ENCODE data around the gene ADIG.
A peak's percentile ranks its signal among the peaks of the same experiment; 100 is the strongest.

ADIG gene

DNA sequence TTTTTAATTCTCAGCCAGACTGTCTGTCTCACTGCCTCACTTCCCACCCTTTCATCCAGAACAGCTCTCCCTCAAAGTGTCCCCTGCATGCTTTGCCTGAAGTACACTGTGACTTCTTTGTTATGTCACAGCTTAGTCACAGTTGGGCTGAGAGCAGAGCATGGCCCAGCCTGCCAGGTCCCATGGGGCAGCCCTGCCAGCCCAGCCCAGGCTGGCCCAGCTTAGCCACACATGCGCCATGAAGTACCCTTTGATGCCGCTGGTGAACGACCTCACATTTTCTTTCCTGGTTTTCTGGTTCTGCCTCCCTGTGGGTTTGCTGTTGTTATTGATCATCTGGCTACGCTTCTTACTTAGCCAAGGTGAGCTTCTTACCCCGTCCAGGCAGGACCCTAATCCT is at the start of gene ADIG:
ADIG (plus strand) TSS at position 185 of the 400 bp plus-strand sequence; CDS start at position 239, 54 bp downstream.
- DNase-seq (ENCODE audit: low read depth) = no peak

- DNase-seq (ENCODE audit: low read depth) = no peak
Measured at GRCh38 chr20:38534756-38535155, 46.2 kb upstream of the ADIG start.

DNA sequence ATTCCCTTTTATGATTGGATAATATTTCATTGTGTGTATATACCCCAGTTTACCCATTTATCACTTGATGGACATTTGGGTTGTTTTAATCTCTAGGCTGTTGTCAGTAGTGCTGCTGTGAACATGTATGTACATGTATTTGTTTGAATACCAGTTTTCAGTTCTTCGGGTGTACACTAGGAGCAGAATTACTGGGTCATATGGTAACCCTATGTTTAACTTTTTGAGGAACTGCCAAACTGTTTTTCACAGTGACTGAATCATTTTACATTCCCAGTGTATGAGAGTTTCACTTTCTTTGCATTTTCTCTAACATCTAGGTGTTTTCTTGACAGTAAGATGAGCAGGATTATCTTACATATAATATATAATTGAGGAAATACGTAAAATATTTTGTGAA is 44.7 kb upstream of the ADIG start:
- DNase-seq (ENCODE audit: low read depth) = no peak

GRCh38 chr20:38537176-38537575 is 43.8 kb upstream of the ADIG start:
- DNase-seq (ENCODE audit: low read depth) = no peak

DNA sequence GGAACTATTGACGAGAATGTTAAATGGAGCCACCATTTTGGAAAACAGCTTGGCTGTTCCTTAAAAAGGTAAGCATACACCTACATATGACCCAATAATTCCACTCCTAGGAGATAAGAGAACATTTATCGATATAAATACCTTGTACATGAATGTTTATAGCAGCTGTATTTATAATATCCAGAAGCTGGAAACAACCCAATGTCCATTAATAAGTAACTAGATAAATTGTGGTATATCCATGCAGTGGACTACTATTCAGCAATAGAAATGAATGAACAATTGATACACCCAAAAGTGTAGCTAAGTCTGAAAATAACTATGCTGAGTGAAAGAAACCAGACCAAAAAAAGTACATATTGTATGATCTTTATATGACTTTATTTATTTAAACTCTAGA is 42.2 kb upstream of the ADIG start:
- no peak for DNase-seq (ENCODE audit: low read depth)

- DNase-seq (ENCODE audit: low read depth) = peak; percentile 36
Measured at GRCh38 chr20:38543014-38543906, 37.7 kb upstream of the ADIG start.

DNA sequence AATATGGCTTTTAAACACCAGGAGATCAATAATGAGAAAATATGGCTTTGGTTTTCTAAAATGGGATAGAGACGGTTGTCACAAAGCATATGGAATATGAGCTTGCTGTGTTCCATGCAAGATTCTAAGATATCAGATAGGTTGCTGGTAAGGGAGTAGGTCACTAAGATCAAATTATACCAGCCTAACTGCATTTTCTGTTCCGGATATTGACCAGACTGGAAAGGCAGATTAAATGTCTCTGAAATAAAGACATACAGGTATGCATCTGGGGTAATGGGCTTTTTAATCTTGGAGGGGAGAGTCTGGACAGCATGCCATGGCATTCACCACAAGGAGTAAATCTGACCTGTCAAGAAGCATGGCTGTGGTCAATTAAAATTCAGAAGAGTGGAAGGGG is 35.2 kb upstream of the ADIG start:
- no peak for DNase-seq (ENCODE audit: low read depth)

GRCh38 chr20:38547288-38548085 is 33.5 kb upstream of the ADIG start:
- no peak for DNase-seq (ENCODE audit: low read depth)

- no peak for DNase-seq (ENCODE audit: low read depth)
Measured at GRCh38 chr20:38548356-38549083, 32.5 kb upstream of the ADIG start.

DNA sequence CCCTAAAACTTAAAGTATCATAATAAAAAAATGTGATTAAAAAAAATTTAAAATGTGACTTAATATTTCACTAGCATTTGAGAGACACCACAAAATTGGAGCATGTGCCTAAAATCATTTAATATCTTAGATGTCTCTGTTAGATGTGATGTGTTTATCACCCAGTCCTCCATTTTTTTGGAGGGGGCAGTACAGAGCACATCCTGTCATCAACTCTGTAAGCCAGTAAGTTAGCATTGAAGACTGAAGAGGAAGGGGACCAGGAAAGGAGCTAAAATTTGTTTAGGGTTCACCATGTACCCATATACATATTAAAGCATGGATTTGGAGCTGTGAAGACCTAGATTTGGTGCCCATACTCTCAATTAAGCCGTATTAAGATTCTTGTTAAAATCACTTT is 30.7 kb upstream of the ADIG start:
- DNase-seq (ENCODE audit: low read depth) = no peak

DNA sequence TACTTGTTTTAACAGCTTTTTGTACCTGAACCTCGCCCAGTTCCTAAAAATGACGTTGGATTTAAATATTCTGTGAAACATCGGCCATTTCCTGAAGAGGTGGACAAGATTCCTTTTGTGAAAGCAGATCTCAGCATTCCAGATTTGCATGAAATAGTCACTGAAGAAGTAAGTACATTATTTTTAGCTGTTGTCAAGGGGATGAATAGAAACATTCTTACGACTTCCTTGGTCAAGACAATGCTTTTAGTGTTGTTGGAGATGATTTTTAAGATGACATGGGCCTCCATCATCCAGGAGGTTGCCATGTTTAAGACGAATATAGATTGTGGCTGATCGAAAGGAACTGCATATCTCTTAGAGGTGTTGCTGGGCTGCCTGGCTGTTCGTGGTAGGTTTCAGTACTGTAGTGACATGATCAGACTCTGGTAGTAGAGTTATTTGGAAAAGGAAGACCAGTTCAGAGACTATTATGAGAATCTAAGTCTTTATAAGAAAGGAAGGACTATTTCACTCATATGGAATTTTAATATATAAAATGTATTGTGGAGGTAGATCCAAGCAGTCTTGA is 29.9 kb upstream of the ADIG start:
- no peak for DNase-seq (ENCODE audit: low read depth)

DNA sequence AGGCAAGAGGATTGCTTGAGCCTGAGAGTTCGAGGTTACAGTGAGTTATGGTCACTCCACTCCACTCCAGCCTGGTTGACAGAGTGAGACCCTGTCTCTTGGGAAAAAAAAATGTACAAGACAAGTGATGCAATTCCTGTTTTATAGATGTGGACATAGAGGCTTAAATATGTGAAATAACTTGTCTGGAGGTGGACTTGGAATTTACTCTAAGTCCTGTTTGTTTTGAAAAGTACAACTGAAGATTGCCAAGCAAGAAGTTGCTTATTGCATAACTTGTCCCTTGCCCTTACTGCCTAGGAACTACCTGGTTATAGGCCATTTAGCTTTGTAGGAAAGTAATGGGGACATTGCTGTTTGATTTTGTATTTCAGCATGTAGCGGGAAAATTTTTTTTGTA is 26.0 kb upstream of the ADIG start:
- DNase-seq (ENCODE audit: low read depth) = peak; percentile 64

DNA sequence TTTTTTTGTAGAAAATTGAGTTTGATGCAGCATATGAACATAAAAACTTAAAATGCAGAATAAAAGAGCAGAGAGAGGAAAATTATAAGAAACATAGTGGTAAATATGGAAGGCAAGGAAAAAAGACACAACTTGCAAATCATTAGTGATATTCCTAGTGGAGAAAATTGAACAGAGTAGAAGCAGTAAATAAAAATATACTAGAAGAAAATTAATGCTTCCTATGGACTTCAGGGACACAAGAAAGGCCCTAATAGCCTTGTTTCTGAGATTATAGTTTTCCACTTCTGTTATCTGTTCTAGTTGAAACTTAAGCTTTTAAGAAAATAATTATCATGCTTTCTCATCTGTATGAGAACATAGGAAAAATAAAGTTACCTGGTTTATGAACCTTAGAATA is 25.6 kb upstream of the ADIG start:
- DNase-seq (ENCODE audit: low read depth) = no peak

GRCh38 chr20:38557174-38557573 is 23.8 kb upstream of the ADIG start:
- no peak for DNase-seq (ENCODE audit: low read depth)

DNA sequence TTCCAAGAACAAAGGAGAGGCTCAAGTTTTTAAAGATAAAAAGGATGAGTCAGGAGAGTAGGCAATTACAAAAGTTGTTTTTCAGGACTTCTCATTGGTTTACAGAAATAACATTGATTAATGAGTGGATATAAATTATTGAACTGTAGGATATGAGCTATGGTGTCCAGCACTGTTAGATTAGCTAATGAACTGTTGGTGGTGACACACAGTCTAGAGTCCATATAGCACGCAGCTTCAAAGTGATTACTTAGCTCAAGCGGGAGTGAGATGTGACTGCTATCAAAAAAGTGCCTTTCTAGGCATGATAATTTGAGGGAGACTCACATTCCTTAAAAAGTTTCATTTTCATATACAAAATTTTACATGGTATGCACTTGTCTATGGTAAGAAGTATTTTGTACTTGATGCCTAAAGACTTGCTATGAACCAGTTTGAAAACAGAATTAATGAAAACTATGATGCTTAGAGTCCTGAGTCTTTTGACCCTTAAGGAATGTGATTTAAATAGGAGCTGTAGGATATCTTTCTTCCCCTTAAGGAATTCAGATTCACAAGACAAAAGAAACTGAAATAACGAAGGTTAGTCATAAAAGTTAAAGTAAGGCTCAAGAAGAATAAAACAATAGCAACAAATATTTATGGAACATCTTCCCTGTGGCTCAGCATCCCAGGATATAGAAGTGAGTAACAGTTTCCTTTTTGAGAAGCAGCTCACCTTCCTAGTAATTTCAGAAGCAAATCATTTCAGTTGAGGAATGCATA is 22.2 kb upstream of the ADIG start:
- DNase-seq (ENCODE audit: low read depth) = peak; percentile 46

DNA sequence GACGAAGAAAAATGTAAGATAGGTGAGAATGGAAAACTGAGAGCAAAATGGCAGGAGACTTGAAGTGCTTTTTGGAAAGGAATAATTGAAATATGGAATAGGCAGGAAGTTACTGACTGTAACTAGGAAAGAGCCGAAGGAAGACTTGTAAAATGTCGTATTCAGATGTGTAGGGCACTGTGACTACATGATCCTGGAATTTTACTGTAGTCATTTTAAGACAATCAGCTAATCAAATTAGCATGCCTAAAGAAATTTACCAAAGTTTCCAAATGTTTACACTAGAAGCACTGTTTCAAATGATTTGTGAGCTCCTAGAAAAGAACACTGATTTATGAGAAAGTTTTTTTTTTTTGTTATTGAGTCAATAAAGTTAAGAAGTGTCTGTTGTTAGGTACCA is 21.2 kb upstream of the ADIG start:
- no peak for DNase-seq (ENCODE audit: low read depth)

- DNase-seq (ENCODE audit: low read depth) = no peak
Measured at GRCh38 chr20:38563802-38564431, 17.1 kb upstream of the ADIG start.

DNA sequence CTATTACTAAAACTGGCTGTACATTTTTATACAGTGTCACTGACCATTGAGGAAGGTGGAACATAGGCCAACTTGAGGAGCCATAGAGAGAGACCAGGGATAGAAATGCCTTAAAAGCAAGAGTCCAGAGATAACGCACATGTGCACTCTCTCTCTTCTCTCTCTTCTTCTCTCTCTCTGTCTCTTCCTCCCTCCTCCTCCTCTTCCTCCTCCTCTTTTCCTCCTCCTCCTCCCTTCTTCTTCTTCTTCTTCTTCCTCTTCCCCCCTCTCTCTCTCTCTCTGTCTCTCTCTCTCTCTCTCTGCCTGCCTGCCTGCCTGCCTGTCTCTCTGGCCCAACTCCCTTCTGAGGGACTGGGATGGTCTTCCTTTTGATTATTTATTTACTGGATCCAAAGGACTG is 16.3 kb upstream of the ADIG start:
- no peak for DNase-seq (ENCODE audit: low read depth)

DNA sequence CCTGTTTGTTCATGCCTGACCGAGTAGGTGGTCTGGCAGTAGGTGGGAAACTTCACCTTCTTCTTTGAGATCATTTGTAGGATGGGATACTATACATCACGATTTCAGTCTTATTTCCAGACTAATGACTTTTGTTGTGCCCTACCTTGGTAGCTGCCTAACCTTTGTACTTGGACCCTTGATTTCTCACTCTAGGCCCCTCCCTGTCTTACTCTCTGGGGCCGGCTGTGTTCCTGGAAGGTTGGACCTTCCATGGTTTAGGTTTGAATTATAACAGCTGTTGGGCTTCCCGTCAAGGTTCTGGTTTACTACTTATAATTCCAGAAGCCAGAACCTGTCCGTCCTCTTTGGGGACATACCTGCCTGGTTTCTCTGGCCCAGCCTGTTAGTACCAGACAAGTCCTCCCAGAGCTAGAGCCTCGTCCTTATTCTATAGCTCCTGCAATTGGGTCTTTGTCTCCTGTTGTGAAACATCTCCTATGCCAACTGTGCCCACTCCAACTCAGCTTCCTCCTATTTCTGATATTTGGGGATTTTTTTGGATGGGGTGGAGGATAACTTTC is 14.9 kb upstream of the ADIG start:
- no peak for DNase-seq (ENCODE audit: low read depth)

DNA sequence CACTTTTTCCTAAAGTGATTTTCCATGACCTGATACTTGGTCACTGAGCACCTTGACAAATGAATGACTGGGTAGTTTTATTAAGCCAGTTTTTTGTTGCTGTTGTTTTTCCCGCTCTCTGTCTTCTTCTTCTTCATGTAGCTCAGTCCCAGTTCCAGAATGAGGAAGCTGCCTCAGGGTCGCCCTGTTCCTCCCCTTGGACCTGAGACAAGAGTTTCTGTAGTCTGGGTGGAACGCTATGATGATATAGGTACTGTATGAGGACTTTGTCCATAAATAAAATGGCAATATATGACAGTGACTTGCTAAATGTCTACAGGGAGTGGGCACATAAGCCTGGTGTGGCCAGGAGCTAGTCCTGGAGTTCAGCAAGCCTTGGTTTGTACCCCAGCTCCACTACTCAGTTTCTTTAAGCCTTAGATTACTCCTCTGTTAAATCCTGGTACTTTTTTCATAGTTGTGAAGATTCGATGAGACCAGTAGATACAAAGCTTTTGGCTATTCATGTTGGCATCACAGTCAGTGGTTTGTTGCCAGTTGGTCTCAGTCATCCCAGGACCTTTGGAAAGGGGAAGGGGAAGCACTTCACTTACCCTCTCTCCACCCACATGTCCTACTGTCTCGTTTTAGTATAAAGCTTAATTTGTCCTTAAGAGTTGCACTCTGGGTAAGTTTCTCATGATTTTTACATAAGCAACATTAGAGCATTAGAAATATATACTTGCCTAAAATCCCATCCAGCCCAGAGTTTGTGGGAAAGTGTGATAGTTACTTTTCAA is 11.1 kb upstream of the ADIG start:
- no peak for DNase-seq (ENCODE audit: low read depth)
